Neural cell (in vitro differentiated cells): Measurements from ENCODE around the gene HDAC9. TPM values are rescaled to one million over a fixed set of nuclear protein-coding genes. Genes with fewer than 3 reads are reported as not detected.

ENCODE experiments used
- H2AFZ ChIP-seq: fragments of 200-600, 300-800 bp; sonication (generic), shearing (Covaris generic); 2 replicates; pipeline ENCODE4 v1.6.0; 2014; ENCODE audit warnings: low read depth, mild to moderate bottlenecking, antibody characterized with exemption, low read length, moderate library complexity
- H3F3A ChIP-seq: fragments of 200-600 bp; shearing (Covaris generic); 2 replicates; pipeline ENCODE4 v1.6.1; 2016; ENCODE audit warnings: mild to moderate bottlenecking, moderate library complexity, mixed read lengths, antibody characterized with exemption, low read length; ENCODE audit not compliant: insufficient read depth, poor library complexity, severe bottlenecking
- H3K27ac ChIP-seq: fragments of 200-600, 300-800 bp; sonication (generic), shearing (Covaris generic); 2 replicates; pipeline ENCODE4 v1.5.1; 2014; ENCODE audit warnings: mild to moderate bottlenecking, low read length, moderate library complexity
- H3K27me3 ChIP-seq: fragments of 300-800, 200-600 bp; sonication (generic), shearing (Covaris generic); 2 replicates; pipeline ENCODE4 v1.6.0; 2014; ENCODE audit warnings: mild to moderate bottlenecking, low read depth, low read length, moderate library complexity; ENCODE audit not compliant: insufficient read depth
- H3K36me3 ChIP-seq: fragments of 300-800, 200-600 bp; sonication (generic), shearing (Covaris generic); 2 replicates; pipeline ENCODE4 v1.5.1; 2014; ENCODE audit warnings: mild to moderate bottlenecking, antibody characterized with exemption, low read length, moderate library complexity; ENCODE audit not compliant: insufficient read depth
- H3K4me2 ChIP-seq: fragments of 300-800, 200-600 bp; sonication (generic), shearing (Covaris generic); 2 replicates; pipeline ENCODE4 v1.6.0; 2014; ENCODE audit warnings: mild to moderate bottlenecking, low read length
- H3K4me3 ChIP-seq: fragments of 300-800, 200-600 bp; sonication (generic), shearing (Covaris generic); 2 replicates; pipeline ENCODE4 v1.5.1; 2014; ENCODE audit warnings: mild to moderate bottlenecking, low read length, moderate library complexity
- H3K79me2 ChIP-seq: fragments of 200-600 bp; shearing (Covaris generic); replicated peaks from 2 replicates; pipeline ENCODE4 v1.6.0; 2014; ENCODE audit warnings: mild to moderate bottlenecking, low read length, moderate library complexity; ENCODE audit not compliant: insufficient read depth
- H3K9ac ChIP-seq: fragments of 300-800, 200-600 bp; sonication (generic), shearing (Covaris generic); 2 replicates; pipeline ENCODE4 v1.6.1; 2016; ENCODE audit warnings: mild to moderate bottlenecking, low read length, mixed read lengths
- H3K9me2 ChIP-seq: fragments of 200-600 bp; shearing (Covaris generic); 2 replicates; pipeline ENCODE4 v1.6.1; 2016; ENCODE audit warnings: mild to moderate bottlenecking, low read length, mixed read lengths; ENCODE audit not compliant: insufficient read depth
- H3K9me3 ChIP-seq: fragments of 200-600, 300-800 bp; sonication (generic), shearing (Covaris generic); 2 replicates; pipeline ENCODE4 v1.6.1; 2016; ENCODE audit warnings: mild to moderate bottlenecking, mixed run types, low read length, moderate library complexity, mixed read lengths
- H4K20me1 ChIP-seq: fragments of 200-600 bp; shearing (Covaris generic); 2 replicates; pipeline ENCODE4 v1.6.1; 2016; ENCODE audit warnings: mild to moderate bottlenecking, mixed run types; ENCODE audit not compliant: insufficient read depth
- EP300 ChIP-seq: fragments of 450-650 bp; conservative IDR thresholded peaks from 2 replicates; pipeline ENCODE4 v1.6.1; 2014; ENCODE audit warnings: antibody characterized with exemption, mild to moderate bottlenecking, moderate library complexity; ENCODE audit not compliant: poor library complexity, severe bottlenecking
- EZH2 ChIP-seq: fragments of 200-600, 300-800 bp; shearing (Covaris generic), sonication (generic); IDR thresholded peaks from 2 replicates; pipeline ENCODE4 v1.6.1; 2014; ENCODE audit warnings: antibody characterized with exemption, low read length, borderline replicate concordance, mild to moderate bottlenecking; ENCODE audit not compliant: insufficient read depth, poor library complexity, severe bottlenecking
- MXI1 ChIP-seq: fragments of 450-650 bp; conservative IDR thresholded peaks from 2 replicates; pipeline ENCODE4 v1.6.1; 2014; ENCODE audit warnings: antibody characterized with exemption, mild to moderate bottlenecking; ENCODE audit not compliant: poor library complexity, severe bottlenecking
- POLR2AphosphoS5 ChIP-seq: IDR thresholded peaks from 2 replicates; pipeline ENCODE4 v1.6.1; 2012
- RAD21 ChIP-seq: fragments of 450-650 bp; conservative IDR thresholded peaks from 2 replicates; pipeline ENCODE4 v1.6.1; 2014; ENCODE audit warnings: antibody characterized with exemption, mild to moderate bottlenecking, moderate library complexity
- SMC3 ChIP-seq: fragments of 450-650 bp; conservative IDR thresholded peaks from 2 replicates; pipeline ENCODE4 v1.6.1; 2014; ENCODE audit warnings: antibody characterized with exemption, mild to moderate bottlenecking, moderate library complexity; ENCODE audit not compliant: poor library complexity
- TAF1 ChIP-seq: IDR thresholded peaks from 2 replicates; pipeline ENCODE4 v1.6.1; 2012; ENCODE audit warnings: low read depth
- polyA plus RNA-seq: library from polyadenylated mRNA; depleted of rRNA; stranded (reverse); fragments of >200 nt; gene quantifications from 2 replicates; pipeline ENCODE4 v1.2.3, GENCODE V29; 2014
- TF ChIP-seq, protein P1 (sequence below): IDR thresholded peaks from 2 replicates; pipeline ENCODE4 v1.6.1; 2012; ENCODE audit warnings: borderline replicate concordance
- TF ChIP-seq, protein P2 (sequence below): fragments of 450-650 bp; IDR thresholded peaks from 2 replicates; pipeline ENCODE4 v1.5.1; 2014; ENCODE audit warnings: antibody characterized with exemption, mild to moderate bottlenecking, moderate library complexity; ENCODE audit not compliant: poor library complexity, severe bottlenecking

The HDAC9 gene
- polyA plus RNA-seq, 1 donor from 2014 or later = 15.9 TPM

DNA sequence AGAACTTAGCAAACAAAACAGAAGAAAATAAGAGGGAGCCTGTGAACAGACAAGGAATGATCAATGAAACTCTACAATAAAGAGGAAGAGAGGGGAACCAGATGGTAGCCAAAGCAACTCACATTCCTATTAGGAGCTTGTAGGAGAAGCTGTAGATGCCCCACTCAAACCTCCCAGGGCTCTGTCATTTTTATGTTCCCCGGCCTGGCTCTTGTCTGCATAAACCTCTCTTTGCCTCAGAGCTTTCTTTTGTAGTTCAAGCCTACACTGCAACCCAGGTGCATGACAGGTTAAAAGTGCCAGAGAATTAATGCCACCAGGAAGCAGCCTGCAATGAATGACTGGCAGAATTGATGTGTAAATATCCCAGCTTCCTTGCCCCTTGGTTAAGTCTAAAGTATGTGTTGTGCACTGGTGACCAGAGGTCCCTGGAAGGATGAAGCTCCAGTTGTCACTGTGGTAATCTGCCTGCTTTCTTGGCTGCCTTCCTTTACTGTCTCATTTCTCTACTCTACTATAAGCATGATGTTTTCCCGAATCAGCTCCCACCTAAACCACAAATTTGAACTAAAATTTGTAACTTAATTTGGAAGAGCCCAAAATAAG is 40.4 kb downstream of the HDAC9 start:
- Histone ChIP-seq H3K4me3 (no peak overlapping the region), H2AFZ (no peak overlapping the region), H3K27me3 (no peaks in the 10 kb centered on the region), H3K27ac (no peak overlapping the region), H3K4me2 (no peak overlapping the region), H3K9me2 (no peaks in the 10 kb centered on the region), H3K79me2 (no peaks in the 10 kb centered on the region), H4K20me1 (no peaks in the 10 kb centered on the region), H3K9me3 (no peaks in the 10 kb centered on the region), H3K36me3 (no peaks in the 10 kb centered on the region), H3K9ac (no peak overlapping the region), H3F3A (no peaks in the 10 kb centered on the region)
- TF ChIP-seq POLR2AphosphoS5 = no peak
- TF ChIP-seq, protein P1, sequence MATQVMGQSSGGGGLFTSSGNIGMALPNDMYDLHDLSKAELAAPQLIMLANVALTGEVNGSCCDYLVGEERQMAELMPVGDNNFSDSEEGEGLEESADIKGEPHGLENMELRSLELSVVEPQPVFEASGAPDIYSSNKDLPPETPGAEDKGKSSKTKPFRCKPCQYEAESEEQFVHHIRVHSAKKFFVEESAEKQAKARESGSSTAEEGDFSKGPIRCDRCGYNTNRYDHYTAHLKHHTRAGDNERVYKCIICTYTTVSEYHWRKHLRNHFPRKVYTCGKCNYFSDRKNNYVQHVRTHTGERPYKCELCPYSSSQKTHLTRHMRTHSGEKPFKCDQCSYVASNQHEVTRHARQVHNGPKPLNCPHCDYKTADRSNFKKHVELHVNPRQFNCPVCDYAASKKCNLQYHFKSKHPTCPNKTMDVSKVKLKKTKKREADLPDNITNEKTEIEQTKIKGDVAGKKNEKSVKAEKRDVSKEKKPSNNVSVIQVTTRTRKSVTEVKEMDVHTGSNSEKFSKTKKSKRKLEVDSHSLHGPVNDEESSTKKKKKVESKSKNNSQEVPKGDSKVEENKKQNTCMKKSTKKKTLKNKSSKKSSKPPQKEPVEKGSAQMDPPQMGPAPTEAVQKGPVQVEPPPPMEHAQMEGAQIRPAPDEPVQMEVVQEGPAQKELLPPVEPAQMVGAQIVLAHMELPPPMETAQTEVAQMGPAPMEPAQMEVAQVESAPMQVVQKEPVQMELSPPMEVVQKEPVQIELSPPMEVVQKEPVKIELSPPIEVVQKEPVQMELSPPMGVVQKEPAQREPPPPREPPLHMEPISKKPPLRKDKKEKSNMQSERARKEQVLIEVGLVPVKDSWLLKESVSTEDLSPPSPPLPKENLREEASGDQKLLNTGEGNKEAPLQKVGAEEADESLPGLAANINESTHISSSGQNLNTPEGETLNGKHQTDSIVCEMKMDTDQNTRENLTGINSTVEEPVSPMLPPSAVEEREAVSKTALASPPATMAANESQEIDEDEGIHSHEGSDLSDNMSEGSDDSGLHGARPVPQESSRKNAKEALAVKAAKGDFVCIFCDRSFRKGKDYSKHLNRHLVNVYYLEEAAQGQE = no peak
- no peak for TF ChIP-seq SMC3
- no peak for TF ChIP-seq EZH2
- no peak for TF ChIP-seq EP300
- no peak for TF ChIP-seq RAD21
- TF ChIP-seq MXI1 = no peak

DNA sequence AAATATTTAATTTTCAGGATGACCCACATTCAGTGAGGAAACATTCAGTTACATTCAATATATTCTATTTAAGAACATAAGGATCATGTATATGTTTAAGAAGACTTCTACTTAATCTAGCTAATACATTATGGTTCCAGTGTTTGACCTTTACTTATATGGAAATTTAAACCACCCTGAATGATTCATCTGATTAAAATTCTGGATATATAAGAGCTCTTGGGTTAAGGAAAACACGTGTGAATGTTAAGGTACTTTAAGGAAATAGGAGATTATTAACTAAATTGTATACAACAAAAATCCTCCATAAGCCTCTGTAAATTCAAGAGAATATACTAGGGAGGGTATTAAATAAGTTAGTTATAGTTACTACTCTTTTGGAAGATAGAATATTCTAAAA is 40.9 kb downstream of the HDAC9 start:
- Histone ChIP-seq H3K27ac (no peak overlapping the region), H3F3A (no peaks in the 10 kb centered on the region), H2AFZ (no peak overlapping the region), H3K4me2 (no peak overlapping the region), H3K9ac (no peak overlapping the region), H3K4me3 (no peak overlapping the region), H3K27me3 (no peaks in the 10 kb centered on the region), H3K9me2 (no peaks in the 10 kb centered on the region), H4K20me1 (no peaks in the 10 kb centered on the region), H3K36me3 (no peaks in the 10 kb centered on the region), H3K79me2 (no peaks in the 10 kb centered on the region), H3K9me3 (no peaks in the 10 kb centered on the region)
- TF ChIP-seq EZH2 (no peak), RAD21 (no peak), TAF1 (no peak), EP300 (no peak), MXI1 (no peak), POLR2AphosphoS5 (no peak), SMC3 (no peak)
- TF ChIP-seq, protein P2, sequence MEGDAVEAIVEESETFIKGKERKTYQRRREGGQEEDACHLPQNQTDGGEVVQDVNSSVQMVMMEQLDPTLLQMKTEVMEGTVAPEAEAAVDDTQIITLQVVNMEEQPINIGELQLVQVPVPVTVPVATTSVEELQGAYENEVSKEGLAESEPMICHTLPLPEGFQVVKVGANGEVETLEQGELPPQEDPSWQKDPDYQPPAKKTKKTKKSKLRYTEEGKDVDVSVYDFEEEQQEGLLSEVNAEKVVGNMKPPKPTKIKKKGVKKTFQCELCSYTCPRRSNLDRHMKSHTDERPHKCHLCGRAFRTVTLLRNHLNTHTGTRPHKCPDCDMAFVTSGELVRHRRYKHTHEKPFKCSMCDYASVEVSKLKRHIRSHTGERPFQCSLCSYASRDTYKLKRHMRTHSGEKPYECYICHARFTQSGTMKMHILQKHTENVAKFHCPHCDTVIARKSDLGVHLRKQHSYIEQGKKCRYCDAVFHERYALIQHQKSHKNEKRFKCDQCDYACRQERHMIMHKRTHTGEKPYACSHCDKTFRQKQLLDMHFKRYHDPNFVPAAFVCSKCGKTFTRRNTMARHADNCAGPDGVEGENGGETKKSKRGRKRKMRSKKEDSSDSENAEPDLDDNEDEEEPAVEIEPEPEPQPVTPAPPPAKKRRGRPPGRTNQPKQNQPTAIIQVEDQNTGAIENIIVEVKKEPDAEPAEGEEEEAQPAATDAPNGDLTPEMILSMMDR = no peak
- TF ChIP-seq, protein P1 = no peak
